Mucosa of rectum (tissue), 2 donors: ENCODE measurements around the gene SENP5.
"Not testable (repeated sequence)": the region's sequence is repeated elsewhere in the genome, so short reads cannot be mapped to it uniquely, and the experiment has no call there.

Source experiments
- H3K27ac ChIP-seq, 2 donors: one replicate each; pipeline ENCODE4 v1.7.0; 2013; ENCODE audit warnings: inconsistent platforms in 2 of 2, low read depth in 2 of 2, low read length in 2 of 2
- H3K27me3 ChIP-seq, 2 donors: one replicate each; pipeline ENCODE4 v1.7.0; 2013; ENCODE audit warnings: low read length in 2 of 2; ENCODE audit not compliant: control insufficient read depth in 2 of 2, insufficient read depth in 2 of 2
- H3K36me3 ChIP-seq, 2 donors: one replicate each; pipeline ENCODE4 v1.7.0; 2013; ENCODE audit warnings: low read length in 2 of 2; ENCODE audit not compliant: control insufficient read depth in 2 of 2, insufficient read depth in 2 of 2
- H3K4me1 ChIP-seq, 2 donors: one replicate each; pipeline ENCODE4 v1.7.0; 2013; ENCODE audit warnings: low read length in 2 of 2, mild to moderate bottlenecking in 1 of 2; ENCODE audit not compliant: control insufficient read depth in 2 of 2, insufficient read depth in 2 of 2
- H3K4me3 ChIP-seq, 2 donors: one replicate each; pipeline ENCODE4 v1.7.0; 2013; ENCODE audit warnings: low read length in 2 of 2
- H3K9ac ChIP-seq, 2 donors: one replicate each; pipeline ENCODE4 v1.7.0; 2013; ENCODE audit warnings: low read length in 2 of 2, low read depth in 1 of 2, mild to moderate bottlenecking in 1 of 2
- H3K9me3 ChIP-seq, 2 donors: one replicate each; pipeline ENCODE4 v1.7.0; 2013; ENCODE audit warnings: low read length in 2 of 2; ENCODE audit not compliant: control insufficient read depth in 2 of 2
- donor health status: healthy.
- donor health status: Normal muscosa, but diverticular disease.

Gene SENP5

DNA sequence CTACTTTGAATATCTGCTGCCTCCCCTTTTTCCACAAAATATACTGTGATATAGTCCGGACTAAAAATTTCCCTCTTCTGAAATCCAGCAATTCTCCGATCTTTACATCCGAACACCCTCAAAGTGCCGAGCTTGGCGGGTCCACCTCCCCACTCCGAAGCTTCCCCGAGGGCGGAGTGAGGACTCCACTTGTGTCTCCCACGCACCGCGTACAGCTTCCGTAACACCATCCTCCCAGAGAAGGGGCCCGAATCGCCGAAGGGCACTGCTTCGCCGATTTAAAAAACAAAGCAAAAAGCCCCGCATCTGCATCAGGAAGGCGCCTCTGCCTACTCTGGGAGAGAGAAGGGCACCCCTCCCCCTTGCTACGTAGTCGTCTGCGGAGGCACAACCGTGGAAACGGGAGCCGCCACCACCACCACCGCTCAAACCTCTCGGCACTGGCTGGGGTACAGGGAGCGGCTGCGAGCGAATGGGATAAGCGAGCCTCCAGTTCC is 74.1 kb downstream of the SENP5 start:
- H3K9me3 ChIP-seq, result no peaks in the 10 kb centered on the region
- H3K36me3 ChIP-seq, result peaks cover 22 to 29% of the 10 kb centered on the region in 2 donors
- no peaks in the 10 kb centered on the region for H3K27me3 ChIP-seq
- H3K9ac ChIP-seq, result peak overlapping the region; percentile 97
- peak overlapping the region; percentile 97 to 98 for H3K27ac ChIP-seq
- peak overlapping the region; percentile 97 to 98 for H3K4me3 ChIP-seq
- peaks cover 18 to 28% of the 10 kb centered on the region in 2 donors for H3K4me1 ChIP-seq

DNA sequence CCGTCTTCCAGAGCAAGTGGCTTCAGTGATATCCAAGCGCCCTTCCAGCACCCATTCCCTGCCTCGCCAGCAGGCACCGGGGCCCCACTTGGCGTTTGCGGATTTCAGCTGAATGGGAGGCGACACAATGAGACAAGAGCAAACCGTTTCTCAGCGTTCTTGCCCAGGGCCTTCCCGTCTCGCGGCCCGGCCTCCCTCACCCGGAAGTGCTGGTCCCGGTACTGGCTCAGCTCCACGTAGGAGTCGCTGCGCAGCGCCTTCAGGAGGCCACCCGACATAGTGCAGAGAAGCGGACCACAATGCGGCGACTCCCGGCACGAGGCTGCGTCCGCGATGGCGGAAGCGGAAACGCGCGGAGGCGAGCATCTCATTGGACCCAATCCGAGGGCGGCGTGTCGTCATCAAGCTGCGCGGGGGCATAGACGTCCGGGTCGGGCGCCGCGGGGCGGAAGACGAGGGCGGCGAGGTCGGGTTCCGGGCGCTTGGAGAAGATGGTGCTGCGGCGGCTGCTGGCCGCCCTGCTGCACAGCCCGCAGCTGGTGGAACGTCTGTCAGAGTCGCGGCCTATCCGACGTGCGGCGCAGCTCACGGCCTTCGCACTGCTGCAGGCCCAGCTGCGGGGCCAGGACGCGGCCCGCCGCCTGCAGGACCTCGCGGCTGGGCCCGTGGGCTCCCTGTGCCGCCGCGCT is 74.7 kb downstream of the SENP5 start, which contains the start of gene NCBP2:
NCBP2 (minus strand) TSS at position 303 of the 689 bp plus-strand sequence; CDS start at position 278, 25 bp downstream.
- H3K27ac ChIP-seq, result peak within 1 kb of the TSS; percentile 97 to 98
- H3K4me3 ChIP-seq, result peak within 1 kb of the TSS; percentile 97 to 98
- H3K9me3 ChIP-seq, result no peaks in the 10 kb centered on the region
- H3K4me1 ChIP-seq, result peaks cover 18 to 28% of the 10 kb centered on the region in 2 donors
- H3K9ac ChIP-seq, result peak within 1 kb of the TSS; percentile 97
- H3K36me3 ChIP-seq, result peaks cover 16 to 26% of the 10 kb centered on the region in 2 donors
- H3K27me3 ChIP-seq, result no peaks in the 10 kb centered on the region

- peak overlapping the region; percentile 93 to 98 for H3K27ac ChIP-seq
- peak overlapping the region; percentile 97 to 98 for H3K4me3 ChIP-seq
- H3K36me3 ChIP-seq, result peaks cover 13 to 21% of the 10 kb centered on the region in 2 donors
Measured at GRCh38 chr3:196942915-196943277, 75.2 kb downstream of the SENP5 start.

GRCh38 chr3:196944037-196944790 is 76.5 kb downstream of the SENP5 start:
- Histone ChIP-seq H3K4me1 (peaks cover 18 to 28% of the 10 kb centered on the region in 2 donors), H3K9ac (peak overlapping the region in 1 of 2 donors; percentile 97), H3K27ac (peak overlapping the region in 1 of 2 donors; percentile 93), H3K4me3 (peak overlapping the region; percentile 97 to 98), H3K36me3 (peaks cover 9 to 12% of the 10 kb centered on the region in 2 donors)
- H3K9me3 ChIP-seq, H3K27me3 ChIP-seq: not testable (repeated sequence)

More at GRCh38 chr3:196942915-196943277, 75.2 kb downstream of the SENP5 start:
- Histone ChIP-seq H3K27me3 (no peaks in the 10 kb centered on the region), H3K9me3 (no peaks in the 10 kb centered on the region), H3K9ac (peak overlapping the region; percentile 88 to 97), H3K4me1 (peaks cover 18 to 28% of the 10 kb centered on the region in 2 donors)

- Histone ChIP-seq H3K27me3 (no peaks in the 10 kb centered on the region), H3K27ac (no peak overlapping the region), H3K4me3 (no peak overlapping the region), H3K9ac (no peak overlapping the region), H3K36me3 (peaks cover 16 to 21% of the 10 kb centered on the region in 2 donors), H3K9me3 (no peaks in the 10 kb centered on the region), H3K4me1 (peaks cover 9 to 17% of the 10 kb centered on the region in 2 donors)
Measured at GRCh38 chr3:196947136-196947859, 79.6 kb downstream of the SENP5 start.

DNA sequence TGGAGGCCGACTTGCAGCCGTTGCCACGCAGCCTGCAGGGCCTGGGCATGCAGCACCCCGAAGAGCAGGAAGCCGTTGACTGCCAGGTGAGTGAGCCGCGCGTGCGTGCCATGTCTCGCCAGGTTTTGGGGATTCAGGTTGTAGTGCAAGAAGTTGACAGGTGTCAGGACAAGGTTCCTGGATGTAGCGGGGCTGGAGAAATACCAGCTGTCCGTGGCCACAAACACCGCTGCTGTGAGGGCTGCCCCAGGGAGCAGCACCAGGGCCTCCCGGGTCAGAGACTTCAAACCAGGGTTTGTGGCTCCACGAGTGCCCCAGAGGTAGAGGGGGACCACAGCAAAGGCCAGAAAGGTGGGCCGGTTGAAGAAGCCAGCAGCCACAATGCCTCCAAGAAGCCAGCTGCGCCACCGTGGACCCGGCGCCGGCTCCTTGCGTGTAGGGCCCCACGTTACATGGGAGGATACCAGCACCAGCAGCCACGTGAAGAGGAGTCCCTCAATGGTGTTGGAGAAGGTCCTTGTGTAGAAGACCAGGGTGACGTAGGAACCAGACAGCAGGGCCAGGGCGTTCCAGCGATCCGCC is 80.2 kb downstream of the SENP5 start:
- no peak overlapping the region for H3K9ac ChIP-seq
- H3K4me1 ChIP-seq, result peaks cover 9 to 17% of the 10 kb centered on the region in 2 donors
- no peaks in the 10 kb centered on the region for H3K9me3 ChIP-seq

DNA sequence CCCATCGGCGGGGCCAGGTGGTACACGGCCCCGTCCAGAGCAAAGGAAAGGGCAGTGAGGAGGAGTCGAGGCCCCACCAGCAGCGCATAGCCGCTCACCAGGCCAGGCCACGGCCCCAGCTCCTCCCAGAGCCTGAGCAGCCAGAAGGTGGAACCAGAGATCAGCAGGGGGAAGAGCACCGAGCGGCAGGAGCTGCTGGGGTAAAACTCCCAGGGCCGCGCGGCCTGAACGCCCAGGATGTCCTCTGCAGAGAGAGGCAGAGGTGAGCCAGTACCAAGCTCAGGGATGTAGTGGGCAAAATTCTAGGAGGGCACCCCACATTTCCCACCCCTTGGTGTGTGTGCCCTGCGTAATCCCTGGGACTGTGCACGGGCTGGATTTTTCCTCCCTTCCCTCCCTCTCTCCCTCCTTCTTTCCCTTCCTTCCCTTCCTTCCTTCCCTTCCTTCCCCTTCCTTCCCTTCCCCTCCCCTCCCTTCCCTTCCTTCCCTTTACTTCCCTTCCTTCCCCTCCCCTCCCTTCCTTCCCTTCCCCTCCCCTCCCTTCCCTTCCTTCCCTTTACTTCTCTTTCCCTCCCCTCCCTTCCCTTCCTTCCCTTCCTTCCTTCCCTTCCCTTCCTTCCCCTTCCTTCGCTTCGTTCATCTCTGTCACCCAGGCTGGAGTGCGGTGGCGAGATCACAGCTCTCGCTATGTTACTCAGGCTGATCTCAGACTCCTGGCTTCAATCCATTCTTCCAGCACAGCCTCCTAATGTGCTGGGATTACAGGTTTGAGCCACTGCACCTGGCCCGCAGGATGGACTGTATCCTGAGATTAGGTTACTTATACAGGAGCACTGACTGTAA is 80.9 kb downstream of the SENP5 start:
- H3K9ac ChIP-seq, result no peak overlapping the region
- H3K9me3 ChIP-seq, result no peaks in the 10 kb centered on the region
- H3K4me1 ChIP-seq, result peaks cover 2 to 11% of the 10 kb centered on the region in 2 donors
- no peaks in the 10 kb centered on the region for H3K27me3 ChIP-seq
- H3K4me3 ChIP-seq, result no peak overlapping the region
- H3K36me3 ChIP-seq, result peaks cover 16 to 21% of the 10 kb centered on the region in 2 donors
- H3K27ac ChIP-seq, result no peak overlapping the region

More for the DNA sequence above, 80.2 kb downstream of the SENP5 start:
- Histone ChIP-seq H3K27ac (no peak overlapping the region), H3K27me3 (no peaks in the 10 kb centered on the region), H3K36me3 (peaks cover 16 to 21% of the 10 kb centered on the region in 2 donors), H3K4me3 (no peak overlapping the region)

DNA sequence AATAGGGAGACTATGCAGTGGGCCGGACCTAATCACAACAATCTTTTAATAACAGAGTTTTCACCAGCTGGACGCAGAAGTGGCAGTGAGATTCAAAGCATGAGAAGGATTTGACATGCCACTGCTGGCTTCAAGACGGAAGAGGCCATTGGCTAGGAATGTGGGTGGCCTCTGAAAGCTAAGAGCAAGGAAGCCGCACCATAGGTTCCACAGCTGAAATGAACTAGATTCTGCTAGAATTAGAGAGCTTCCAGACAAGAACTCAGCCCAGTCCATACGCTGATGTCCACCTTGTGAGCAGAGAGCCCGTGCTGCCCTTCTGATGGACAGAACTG is 81.5 kb downstream of the SENP5 start:
- H3K27ac ChIP-seq, result no peak overlapping the region

DNA sequence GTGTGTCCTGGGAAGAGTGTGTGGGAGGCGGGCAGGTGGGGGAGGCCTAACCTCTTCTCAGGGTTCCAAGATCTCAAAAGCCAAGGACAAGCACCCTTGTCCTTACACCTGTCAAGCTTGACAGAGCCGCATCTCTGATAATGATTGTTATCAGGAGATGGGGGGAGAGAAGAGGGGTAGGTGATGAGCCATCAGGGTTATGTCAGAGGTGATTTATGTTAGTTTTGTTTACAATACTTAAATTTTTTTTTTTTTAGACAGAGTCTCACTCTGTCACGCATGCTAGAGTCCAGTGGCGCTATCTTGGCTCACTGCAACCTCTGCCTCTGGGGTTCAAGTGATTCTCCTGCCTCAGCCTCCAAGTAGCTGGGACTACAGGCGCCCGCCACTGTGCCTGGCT is 82.0 kb downstream of the SENP5 start:
- H3K27ac ChIP-seq, result no peak overlapping the region
- H3K4me3 ChIP-seq, result no peak overlapping the region
- H3K36me3 ChIP-seq, result peaks cover 16 to 21% of the 10 kb centered on the region in 2 donors
- no peak overlapping the region for H3K9ac ChIP-seq
- H3K27me3 ChIP-seq, result no peaks in the 10 kb centered on the region
- H3K4me1 ChIP-seq, result peaks cover 0 to 3% of the 10 kb centered on the region in 2 donors
- no peaks in the 10 kb centered on the region for H3K9me3 ChIP-seq

More for the DNA sequence above, 81.5 kb downstream of the SENP5 start:
- Histone ChIP-seq H3K36me3 (peaks cover 16 to 21% of the 10 kb centered on the region in 2 donors), H3K27me3 (no peaks in the 10 kb centered on the region), H3K9ac (no peak overlapping the region), H3K9me3 (no peaks in the 10 kb centered on the region), H3K4me1 (peaks cover 0 to 7% of the 10 kb centered on the region in 2 donors), H3K4me3 (no peak overlapping the region)
